ENCODE measurements around the gene UPK2.

GRCh38 chr11:118921929-118922744 lies 34.0 kb upstream of the UPK2 start:
- TF ChIP-seq POLR2A (IDR thresholded peaks at IDR 0.05) (peak in 3 of 4 donors; percentile 42 to 71 (median 57)), CTCF (IDR thresholded peaks at IDR 0.05) (no peak)

Data from upper lobe of left lung (tissue), 4 donors.